Measurements from ENCODE around the gene ANKHD1. TPM values are rescaled to one million over a fixed set of nuclear protein-coding genes. Genes with fewer than 3 reads are reported as not detected.
A peak's percentile ranks its signal among the peaks of the same experiment; 100 is the strongest.

ANKHD1 gene
- total RNA-seq, 1 donor from 2014 or later: 82.3 TPM

- no peak for DNase-seq (ENCODE audit: extremely low spot score, unreplicated experiment)
- no peak overlapping the region for H3K27ac Mint-ChIP-seq (ENCODE audit: unreplicated experiment)
- peaks cover 33% of the 10 kb centered on the region for H3K4me1 Mint-ChIP-seq (ENCODE audit: unreplicated experiment)
- TF ChIP-seq CTCF (IDR thresholded peaks at IDR 0.05): no peak
- H3K36me3 Mint-ChIP-seq (ENCODE audit: unreplicated experiment): peaks cover 16% of the 10 kb centered on the region
- H3K27me3 Mint-ChIP-seq (ENCODE audit: unreplicated experiment): no peaks in the 10 kb centered on the region
- no peak overlapping the region for H3K4me3 Mint-ChIP-seq (ENCODE audit: unreplicated experiment)
- H3K9me3 Mint-ChIP-seq (ENCODE audit: unreplicated experiment): no peaks in the 10 kb centered on the region
Measured at GRCh38 chr5:140567136-140567818, 165.6 kb downstream of the ANKHD1 start.

- Mint-ChIP-seq H3K27ac (ENCODE audit: unreplicated experiment) (no peak overlapping the region), H3K4me1 (ENCODE audit: unreplicated experiment) (peaks cover 29% of the 10 kb centered on the region), H3K9me3 (ENCODE audit: unreplicated experiment) (no peaks in the 10 kb centered on the region), H3K4me3 (ENCODE audit: unreplicated experiment) (no peak overlapping the region), H3K27me3 (ENCODE audit: unreplicated experiment) (no peaks in the 10 kb centered on the region), H3K36me3 (ENCODE audit: unreplicated experiment) (peaks cover 16% of the 10 kb centered on the region)
- TF ChIP-seq CTCF (IDR thresholded peaks at IDR 0.05): no peak
- DNase-seq (ENCODE audit: extremely low spot score, unreplicated experiment): peak; percentile 75
Measured at GRCh38 chr5:140567871-140568270, 166.2 kb downstream of the ANKHD1 start.

GRCh38 chr5:140568443-140569063 lies 166.9 kb downstream of the ANKHD1 start:
- Mint-ChIP-seq H3K27ac (ENCODE audit: unreplicated experiment) (no peak overlapping the region), H3K27me3 (ENCODE audit: unreplicated experiment) (no peaks in the 10 kb centered on the region)

GRCh38 chr5:140569197-140569596 lies 167.6 kb downstream of the ANKHD1 start:
- TF ChIP-seq CTCF (IDR thresholded peaks at IDR 0.05): no peak
- Mint-ChIP-seq H3K36me3 (ENCODE audit: unreplicated experiment) (peaks cover 16% of the 10 kb centered on the region), H3K9me3 (ENCODE audit: unreplicated experiment) (no peaks in the 10 kb centered on the region), H3K27me3 (ENCODE audit: unreplicated experiment) (no peaks in the 10 kb centered on the region), H3K4me3 (ENCODE audit: unreplicated experiment) (no peak overlapping the region), H3K27ac (ENCODE audit: unreplicated experiment) (no peak overlapping the region), H3K4me1 (ENCODE audit: unreplicated experiment) (peaks cover 21% of the 10 kb centered on the region)
- DNase-seq (ENCODE audit: extremely low spot score, unreplicated experiment): peak; percentile 30

More at GRCh38 chr5:140568443-140569063, 166.9 kb downstream of the ANKHD1 start:
- no peak overlapping the region for H3K4me3 Mint-ChIP-seq (ENCODE audit: unreplicated experiment)
- TF ChIP-seq CTCF (IDR thresholded peaks at IDR 0.05): no peak
- peak; percentile 51 for DNase-seq (ENCODE audit: extremely low spot score, unreplicated experiment)
- H3K36me3 Mint-ChIP-seq (ENCODE audit: unreplicated experiment): peaks cover 16% of the 10 kb centered on the region
- no peaks in the 10 kb centered on the region for H3K9me3 Mint-ChIP-seq (ENCODE audit: unreplicated experiment)
- peaks cover 22% of the 10 kb centered on the region for H3K4me1 Mint-ChIP-seq (ENCODE audit: unreplicated experiment)

GRCh38 chr5:140570058-140570457 lies 168.4 kb downstream of the ANKHD1 start:
- no peaks in the 10 kb centered on the region for H3K27me3 Mint-ChIP-seq (ENCODE audit: unreplicated experiment)
- DNase-seq (ENCODE audit: extremely low spot score, unreplicated experiment): peak; percentile 75
- no peaks in the 10 kb centered on the region for H3K9me3 Mint-ChIP-seq (ENCODE audit: unreplicated experiment)
- TF ChIP-seq CTCF (IDR thresholded peaks at IDR 0.05): no peak
- no peak overlapping the region for H3K27ac Mint-ChIP-seq (ENCODE audit: unreplicated experiment)
- peaks cover 21% of the 10 kb centered on the region for H3K4me1 Mint-ChIP-seq (ENCODE audit: unreplicated experiment)
- H3K4me3 Mint-ChIP-seq (ENCODE audit: unreplicated experiment): no peak overlapping the region
- peaks cover 16% of the 10 kb centered on the region for H3K36me3 Mint-ChIP-seq (ENCODE audit: unreplicated experiment)

Measured in osteocyte (in vitro differentiated cells).